Measurements from ENCODE around the gene GPRC5C.

DNA sequence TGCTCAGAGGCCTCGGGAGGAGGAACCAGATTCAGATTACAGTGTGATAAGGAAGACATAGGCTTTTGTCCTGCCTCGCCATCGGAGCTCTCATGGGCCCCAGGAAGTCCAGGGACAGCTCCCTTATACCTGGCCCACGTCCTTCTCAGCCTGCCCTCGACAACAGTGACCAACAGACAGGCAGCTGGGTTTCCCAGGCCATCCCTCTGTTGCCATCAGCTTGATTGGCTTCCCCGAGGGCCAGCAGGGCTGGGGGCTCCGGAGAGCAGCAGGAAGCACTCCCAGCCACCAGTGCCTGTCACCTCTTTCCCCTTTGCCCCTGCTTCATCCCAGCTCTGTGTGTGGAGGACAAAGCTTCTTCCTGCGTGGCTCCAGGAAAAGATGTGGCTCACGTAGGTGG lies 52.2 kb downstream of the GPRC5C start:
- TF ChIP-seq, protein P1, sequence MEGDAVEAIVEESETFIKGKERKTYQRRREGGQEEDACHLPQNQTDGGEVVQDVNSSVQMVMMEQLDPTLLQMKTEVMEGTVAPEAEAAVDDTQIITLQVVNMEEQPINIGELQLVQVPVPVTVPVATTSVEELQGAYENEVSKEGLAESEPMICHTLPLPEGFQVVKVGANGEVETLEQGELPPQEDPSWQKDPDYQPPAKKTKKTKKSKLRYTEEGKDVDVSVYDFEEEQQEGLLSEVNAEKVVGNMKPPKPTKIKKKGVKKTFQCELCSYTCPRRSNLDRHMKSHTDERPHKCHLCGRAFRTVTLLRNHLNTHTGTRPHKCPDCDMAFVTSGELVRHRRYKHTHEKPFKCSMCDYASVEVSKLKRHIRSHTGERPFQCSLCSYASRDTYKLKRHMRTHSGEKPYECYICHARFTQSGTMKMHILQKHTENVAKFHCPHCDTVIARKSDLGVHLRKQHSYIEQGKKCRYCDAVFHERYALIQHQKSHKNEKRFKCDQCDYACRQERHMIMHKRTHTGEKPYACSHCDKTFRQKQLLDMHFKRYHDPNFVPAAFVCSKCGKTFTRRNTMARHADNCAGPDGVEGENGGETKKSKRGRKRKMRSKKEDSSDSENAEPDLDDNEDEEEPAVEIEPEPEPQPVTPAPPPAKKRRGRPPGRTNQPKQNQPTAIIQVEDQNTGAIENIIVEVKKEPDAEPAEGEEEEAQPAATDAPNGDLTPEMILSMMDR (IDR thresholded peaks at IDR 0.05): no peak
- no peak for TF ChIP-seq POLR2A (IDR thresholded peaks at IDR 0.05)
